ENCODE data around the gene ATP5PO.
"Not testable (repeated sequence)": the region's sequence is repeated elsewhere in the genome, so short reads cannot be mapped to it uniquely, and the experiment has no call there.

DNA sequence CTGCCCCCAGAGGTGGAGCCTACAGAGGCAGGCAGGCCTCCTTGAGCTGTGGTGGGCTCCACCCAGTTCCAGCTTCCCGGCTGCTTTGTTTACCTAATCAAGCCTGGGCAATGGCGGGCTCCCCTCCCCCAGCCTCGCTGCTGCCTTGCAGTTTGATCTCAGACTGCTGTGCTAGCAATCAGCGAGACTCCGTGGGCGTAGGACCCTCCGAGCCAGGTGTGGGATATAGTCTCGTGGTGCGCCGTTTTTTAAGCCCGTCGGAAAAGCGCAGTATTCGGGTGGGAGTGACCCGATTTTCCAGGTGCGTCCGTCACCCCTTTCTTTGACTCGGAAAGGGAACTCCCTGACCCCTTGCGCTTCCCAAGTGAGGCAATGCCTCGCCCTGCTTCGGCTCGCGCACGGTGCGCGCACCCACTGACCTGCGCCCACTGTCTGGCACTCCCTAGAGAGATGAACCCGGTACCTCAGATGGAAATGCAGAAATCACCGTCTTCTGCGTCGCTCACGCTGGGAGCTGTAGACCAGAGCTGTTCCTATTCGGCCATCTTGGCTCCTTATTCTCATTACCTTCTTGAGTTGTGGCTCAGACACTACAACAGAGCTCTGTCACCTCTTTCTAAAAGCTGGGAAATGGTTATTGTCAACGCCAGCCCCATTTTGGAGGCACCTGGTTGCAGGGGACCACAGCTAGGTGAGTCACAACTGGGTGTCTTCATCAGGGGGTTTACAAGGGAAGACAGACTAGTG, 15.6 kb upstream of the ATP5PO start:
- TF ChIP-seq, protein P1, sequence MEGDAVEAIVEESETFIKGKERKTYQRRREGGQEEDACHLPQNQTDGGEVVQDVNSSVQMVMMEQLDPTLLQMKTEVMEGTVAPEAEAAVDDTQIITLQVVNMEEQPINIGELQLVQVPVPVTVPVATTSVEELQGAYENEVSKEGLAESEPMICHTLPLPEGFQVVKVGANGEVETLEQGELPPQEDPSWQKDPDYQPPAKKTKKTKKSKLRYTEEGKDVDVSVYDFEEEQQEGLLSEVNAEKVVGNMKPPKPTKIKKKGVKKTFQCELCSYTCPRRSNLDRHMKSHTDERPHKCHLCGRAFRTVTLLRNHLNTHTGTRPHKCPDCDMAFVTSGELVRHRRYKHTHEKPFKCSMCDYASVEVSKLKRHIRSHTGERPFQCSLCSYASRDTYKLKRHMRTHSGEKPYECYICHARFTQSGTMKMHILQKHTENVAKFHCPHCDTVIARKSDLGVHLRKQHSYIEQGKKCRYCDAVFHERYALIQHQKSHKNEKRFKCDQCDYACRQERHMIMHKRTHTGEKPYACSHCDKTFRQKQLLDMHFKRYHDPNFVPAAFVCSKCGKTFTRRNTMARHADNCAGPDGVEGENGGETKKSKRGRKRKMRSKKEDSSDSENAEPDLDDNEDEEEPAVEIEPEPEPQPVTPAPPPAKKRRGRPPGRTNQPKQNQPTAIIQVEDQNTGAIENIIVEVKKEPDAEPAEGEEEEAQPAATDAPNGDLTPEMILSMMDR (optimal IDR thresholded peaks at IDR 0.05 in 1 of 3, IDR thresholded peaks at IDR 0.05 in 1 of 3, conservative IDR thresholded peaks at IDR 0.05 in 1 of 3; ENCODE audit: extremely low read depth in 1 of 3, insufficient read depth in 2 of 3, low read length in 3 of 3): not testable (repeated sequence)
- TF ChIP-seq EZH2 (IDR thresholded peaks at IDR 0.05; ENCODE audit: low read length): not testable (repeated sequence)
